HG03565 (cell line): ENCODE measurements around the gene GALNT14.

ENCODE experiments used
- ATAC-seq: cut with Tn5 transposase; IDR thresholded peaks from one replicate; pipeline ENCODE4 v1.9.1; 2021; ENCODE audit warnings: mild to moderate bottlenecking, moderate library complexity; ENCODE audit not compliant: unreplicated experiment

The GALNT14 gene

DNA sequence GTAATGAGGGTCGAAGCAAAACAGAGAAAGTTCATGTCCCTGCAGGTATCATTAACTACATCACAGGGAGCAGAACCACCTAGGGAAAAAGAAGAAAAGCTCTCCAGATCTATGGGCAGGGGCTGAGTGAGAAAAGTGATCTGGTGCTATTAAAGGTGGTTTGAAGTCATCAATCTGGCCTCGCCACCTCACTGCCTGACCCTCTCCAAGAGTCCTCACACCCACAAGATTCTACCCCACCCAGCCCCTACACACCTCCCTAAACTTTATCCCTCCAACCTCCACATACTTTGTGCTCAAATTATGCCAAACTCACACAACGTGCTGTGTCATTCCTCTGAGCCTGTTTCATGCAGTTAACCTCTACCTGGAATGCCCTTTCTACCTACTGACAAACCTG is 2.2 kb downstream of the GALNT14 start:
- no peak for ATAC-seq

DNA sequence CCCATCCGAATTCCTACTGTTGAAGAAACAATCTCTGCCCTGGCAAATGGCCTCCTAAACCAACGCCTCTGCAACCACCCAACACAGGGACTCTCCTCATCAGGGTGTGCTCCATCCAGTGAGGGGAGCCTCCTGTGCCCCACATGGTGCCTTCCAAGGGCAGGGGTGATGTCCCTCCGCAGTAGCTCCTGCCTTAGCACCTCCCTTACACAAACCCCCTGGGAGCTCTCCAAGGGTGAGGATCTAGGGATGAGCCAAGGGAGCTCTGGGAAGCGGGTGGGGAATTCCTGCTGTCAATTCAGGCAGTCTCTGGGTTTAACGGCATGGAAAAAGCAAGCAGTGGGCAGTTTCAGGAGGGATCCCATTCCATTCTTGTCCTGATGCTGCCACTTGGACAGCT is 3.8 kb downstream of the GALNT14 start:
- no peak for ATAC-seq

DNA sequence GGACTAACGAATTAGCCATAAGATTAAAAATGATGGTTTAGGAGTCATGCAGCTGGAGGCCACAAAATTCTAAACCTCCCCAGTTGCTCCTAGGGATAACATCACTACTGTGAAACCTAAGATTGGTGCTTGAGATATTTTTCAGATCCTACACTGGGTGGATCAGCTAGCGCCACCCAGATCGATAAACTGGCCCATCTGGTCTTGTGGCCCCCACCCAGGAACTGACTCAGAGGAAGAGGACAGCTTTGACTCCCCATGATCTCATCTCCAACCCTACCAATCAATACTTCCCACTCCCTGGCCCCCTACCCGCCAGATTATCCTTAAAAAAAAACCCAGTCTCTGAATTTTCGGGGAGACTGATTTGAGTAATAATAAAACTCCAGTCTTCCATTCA is 5.5 kb downstream of the GALNT14 start:
- no peak for ATAC-seq

DNA sequence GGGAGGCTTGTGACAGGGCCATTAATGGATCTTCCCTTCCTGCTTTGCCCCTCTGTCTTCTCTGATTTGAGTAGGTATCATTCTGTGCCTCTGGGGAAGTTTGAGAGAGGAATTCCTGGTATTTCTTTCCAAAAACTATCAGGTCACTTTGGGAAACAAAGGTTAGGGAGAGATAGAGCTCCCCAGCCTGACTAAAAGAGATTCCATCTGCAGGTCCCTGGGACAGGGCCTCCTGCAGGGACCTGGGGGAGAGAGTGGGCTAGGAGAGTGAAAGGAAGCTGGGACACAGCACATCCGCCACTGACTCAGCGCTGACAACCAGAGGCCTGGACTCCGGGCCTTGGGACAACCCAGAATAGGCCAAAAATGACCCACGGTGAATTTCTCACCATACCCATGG is 6.4 kb downstream of the GALNT14 start:
- ATAC-seq: no peak

DNA sequence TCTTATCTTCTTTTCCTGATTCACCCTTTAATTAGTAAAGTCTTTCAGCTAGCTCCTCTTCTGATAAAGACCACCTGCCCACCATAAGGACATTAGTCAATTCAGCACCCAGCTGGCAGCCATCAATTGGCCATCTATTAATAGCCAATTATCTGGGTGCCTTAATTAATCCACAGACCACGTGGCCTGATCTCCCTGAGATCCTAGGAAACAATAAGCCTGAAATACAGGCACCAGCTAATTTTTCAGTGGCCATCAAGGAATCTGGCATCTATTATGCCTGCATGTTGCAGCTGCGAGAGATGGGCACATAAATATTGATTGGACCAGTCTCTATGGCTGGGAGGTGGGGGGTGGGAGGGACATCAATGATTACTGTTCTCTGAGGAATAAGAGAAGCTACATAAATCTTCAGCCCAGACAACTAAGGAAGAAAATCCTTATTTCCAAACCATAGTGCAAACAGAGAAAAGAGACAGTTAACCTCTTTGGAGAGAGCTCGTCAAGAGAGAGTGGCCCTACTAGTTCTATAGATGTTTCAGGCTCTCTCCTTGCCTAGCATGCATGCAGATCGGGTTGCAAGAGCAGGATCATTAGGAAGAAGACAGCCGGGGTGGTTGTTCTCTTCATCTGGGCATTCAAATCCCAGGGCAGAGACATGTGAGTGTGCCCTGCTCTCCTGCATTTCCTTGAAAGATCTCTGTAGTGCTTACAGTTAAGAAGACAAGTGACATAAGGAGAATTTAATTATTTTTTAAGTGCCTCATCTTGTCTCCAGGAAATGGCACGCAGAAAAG is 8.7 kb downstream of the GALNT14 start:
- no peak for ATAC-seq

DNA sequence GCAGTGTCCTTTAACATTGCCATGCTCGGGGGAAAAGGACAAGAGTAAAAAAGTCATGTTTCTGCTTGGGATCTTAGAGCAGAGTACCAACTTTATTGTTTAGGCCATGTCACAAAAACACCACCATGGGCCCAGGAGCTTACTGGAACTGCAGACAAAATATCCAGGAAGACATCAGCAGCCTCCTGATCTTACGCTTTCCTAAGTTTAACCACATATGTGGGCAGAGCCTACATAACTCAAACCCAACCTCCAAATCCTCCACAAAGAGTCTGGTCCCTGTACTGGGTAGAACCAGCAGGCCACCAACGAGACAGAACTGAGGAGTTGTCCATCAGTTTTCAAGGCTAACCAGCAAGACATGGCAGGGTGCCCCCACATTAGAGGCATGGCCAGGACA is 10.3 kb downstream of the GALNT14 start:
- ATAC-seq: no peak

DNA sequence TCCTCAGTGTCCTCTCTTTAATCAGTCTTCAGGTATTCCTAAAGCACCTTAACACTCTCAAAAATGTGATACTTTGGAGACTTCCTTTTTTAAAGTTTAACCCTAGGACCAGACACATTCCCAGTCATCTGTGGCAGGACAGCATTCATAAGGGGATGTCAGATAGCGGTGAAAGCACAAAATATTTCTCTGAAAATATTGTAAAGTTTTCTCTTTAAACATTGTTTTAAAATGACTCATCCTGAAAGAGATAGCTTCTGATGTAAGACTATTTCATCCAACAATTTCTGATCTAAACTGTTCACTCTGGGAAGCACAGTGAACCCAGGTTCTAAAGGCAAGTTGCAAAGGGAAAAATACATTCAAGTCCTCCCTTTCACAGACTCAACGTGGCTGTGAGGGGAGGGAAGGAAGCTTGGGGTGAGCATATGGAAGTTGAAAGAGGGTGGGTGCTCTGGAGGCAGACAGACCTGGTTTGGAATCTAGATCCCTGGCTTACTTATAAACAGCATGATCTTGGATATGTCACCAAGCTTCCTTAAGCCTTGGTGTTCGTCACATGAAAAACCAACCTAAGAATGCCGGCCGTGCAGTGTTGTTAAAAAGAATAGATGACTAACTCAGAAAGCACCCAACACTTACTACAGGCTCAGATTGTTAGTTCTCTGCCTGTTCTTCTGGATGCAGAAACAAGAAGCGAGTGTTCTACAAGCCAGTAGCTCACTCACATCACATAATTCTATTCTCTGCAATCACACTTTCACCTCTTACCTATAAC is 12.1 kb downstream of the GALNT14 start:
- no peak for ATAC-seq

DNA sequence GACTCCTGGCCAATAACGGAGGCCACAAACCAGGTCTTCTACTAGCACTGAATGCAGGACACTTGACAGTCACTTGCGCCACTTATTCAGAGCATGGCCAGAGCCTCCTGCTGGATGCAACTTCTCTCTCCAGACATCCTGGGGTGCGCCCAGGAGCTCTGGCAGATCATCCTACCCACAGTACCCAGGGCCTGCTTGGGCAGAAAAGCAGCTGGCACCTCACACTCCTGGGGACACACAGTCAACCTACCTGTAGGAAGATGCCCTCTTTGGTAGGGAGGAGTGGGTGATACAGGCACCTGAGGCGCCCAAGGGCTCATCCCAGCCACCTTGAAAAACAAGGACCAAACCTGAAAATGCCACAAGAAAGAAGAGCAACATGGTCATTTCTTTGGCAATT is 13.3 kb downstream of the GALNT14 start:
- no peak for ATAC-seq

DNA sequence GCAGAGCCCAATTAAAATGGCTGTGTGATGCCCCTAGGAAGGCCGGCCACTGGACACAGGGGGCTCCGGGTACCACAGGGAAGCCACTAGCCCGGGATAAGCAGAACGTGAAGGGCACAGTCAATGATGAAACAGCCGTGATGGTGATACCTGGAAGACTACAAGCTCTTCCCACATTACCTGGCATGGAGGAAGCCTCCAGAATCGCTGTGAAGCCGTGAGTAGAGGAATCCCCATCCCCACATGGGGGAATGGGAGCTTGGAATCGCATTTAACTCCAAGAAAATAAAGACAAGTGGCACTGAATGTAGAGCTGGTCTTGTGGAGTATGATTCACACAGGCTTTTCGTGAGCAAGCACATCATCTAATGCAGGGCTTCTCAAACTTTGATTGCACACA is 16.1 kb downstream of the GALNT14 start:
- no peak for ATAC-seq

DNA sequence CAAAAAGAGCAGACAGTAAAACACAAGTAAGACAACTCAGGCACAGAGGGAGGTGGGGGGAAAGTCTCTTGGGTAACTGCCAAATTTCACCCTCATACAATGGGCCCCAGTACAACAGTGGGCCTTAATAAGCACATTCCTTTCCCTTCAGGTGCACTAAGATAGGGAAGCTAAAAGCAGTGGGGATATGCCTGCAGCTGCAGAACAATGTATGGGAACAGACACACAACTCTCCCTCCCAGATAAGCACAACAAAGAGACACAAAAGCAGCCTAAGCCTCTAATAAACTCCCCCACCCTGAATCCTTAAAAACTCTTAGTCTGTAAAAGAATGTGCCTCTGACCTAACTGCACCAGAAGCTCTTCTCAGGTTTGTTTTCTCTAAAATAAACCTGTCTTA is 24.5 kb downstream of the GALNT14 start:
- ATAC-seq: no peak

DNA sequence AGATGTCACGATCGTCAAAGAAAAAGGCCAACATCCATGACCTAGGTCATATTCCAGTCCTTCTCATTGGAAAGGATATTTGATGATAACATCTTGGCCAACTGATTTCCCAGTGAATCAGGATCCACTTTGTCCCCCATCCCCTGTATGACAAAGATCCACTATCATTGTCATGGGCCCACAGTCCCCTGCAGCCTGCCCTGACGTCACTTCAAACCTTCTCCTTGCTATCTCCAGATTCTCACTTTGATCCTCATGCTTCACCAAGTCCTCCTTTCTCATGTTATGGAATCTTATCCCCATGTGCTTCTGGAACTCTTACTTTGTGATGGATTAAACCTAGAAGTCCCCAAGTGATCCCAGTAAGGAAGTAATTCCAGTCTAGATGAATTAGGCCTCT is 25.7 kb downstream of the GALNT14 start:
- no peak for ATAC-seq

DNA sequence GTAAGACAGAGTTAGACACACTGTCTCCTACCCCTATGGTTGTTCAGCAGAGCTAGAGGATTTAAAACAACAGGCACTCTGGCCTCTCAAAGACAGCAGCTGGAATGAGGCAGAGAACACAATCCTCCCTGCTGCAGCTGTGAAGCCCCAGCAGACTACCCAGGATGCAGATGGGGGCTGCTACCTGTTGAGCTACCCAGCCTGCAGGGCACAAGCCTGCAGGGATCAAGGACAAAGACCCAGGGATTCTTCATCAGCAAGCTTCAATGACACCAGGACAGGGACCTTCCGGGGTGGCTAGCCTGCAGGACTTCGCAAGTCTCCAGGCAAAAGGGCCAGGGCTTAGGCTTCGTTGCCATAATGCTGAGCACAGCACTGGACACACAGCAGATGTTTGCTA is 27.2 kb downstream of the GALNT14 start:
- ATAC-seq: no peak

DNA sequence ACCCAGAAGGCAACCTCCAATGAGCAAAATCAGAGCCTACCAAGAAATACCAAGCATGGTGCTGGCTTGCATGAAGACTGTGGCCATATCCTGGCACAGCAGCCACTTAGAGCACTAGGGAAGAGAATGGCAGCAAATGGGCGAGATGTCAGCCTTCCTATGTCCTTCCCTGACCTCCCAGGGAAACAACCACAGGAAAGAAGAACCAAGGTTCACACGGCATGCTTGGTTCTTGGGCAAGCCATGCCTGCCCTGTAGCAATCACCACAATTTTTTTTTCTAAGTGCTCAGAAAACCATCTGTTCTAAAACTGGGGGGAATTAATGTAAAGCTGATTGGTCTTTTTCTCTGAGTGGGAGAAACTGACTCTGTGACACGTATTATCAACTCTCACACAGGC is 27.8 kb downstream of the GALNT14 start:
- no peak for ATAC-seq

DNA sequence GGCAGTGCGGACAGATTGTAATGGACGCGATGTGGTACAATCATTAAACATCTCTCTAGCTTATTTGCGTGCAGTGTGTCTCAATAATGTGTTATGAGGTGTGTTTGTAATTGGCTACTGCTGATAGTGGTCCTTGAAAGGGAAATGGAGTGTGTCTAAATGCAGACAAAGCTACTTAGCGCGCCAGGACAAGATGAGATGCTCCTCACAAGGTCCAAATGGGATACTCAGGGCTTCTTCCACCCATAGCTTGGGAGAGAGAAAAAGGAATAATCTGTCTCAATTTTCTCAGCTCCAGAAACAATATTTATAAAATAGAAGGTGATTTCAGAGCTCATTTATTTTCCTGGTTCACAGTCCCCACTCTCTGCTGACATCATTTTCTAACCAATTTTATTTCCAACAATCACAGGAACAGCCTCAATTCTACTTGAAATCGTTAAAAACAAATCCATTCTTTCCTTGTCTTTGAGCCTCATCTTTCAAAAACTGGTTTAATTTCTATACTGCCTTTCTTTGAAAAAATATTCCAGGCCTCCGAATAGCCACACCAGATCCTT is 28.5 kb downstream of the GALNT14 start:
- ATAC-seq: no peak

DNA sequence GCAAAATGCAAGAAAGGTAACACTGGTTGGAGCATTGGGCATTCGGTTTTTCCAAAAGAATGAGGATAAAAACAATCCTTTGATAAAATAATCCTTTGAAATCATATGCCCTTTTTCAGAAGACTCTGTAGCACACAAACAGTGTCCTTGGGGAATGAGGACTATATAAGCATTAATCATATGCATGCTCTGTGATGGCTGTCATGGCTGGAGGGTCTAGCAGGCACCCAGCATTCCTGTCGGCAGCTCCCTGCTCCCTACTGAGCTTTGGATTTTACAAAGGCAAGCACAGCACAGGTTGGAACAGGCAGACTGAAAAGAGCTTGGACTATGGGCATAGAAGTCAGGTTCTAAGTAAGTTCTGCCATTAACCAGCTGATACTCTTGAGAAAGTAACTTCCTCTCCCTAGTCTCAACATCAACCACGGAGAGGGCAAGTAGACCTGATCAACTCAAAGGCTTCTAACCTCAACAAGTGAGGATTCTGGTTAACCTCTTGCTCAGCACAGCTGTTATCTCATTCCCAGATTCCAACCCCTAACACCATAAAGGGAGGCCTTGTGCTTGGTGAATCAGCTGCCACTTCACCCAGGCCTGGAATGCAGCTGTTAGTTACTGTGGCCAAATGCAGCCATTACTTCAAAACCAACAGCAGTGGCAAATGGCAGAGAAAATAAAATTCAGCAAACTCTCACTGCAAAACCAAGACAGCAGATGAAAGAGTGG is 29.5 kb downstream of the GALNT14 start:
- no peak for ATAC-seq

DNA sequence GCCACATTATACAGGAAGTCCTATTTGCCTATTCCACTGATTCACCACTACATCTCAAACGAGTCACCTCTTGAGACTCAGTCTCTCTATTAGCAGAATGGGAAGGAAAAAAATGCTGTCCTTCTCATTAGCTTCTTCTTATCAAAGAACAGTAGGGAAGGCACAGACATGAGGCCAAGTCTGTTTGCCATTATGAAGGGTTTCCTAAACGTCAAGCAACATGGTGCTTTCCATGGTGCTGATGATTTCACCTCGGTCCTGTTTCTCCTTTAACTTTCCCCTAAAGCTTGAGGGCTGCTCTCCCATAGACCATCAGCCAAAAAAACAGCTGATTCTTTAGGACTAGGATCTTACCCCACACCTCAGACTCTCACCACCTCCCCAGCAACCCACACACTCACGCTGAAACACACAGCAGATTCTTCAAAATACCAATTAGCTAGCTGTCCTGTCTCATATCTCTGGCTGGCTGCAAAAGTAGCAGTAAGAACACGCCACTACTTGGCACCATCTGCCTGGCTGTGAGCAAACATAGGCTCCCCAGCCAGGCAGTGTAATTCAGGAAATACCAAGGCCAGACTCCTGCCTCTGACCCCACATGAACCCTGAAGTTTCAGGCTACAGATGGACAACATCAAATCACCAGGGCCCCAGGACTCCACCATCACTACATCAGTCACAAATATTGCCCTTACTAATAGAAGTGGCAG is 30.5 kb downstream of the GALNT14 start:
- no peak for ATAC-seq

DNA sequence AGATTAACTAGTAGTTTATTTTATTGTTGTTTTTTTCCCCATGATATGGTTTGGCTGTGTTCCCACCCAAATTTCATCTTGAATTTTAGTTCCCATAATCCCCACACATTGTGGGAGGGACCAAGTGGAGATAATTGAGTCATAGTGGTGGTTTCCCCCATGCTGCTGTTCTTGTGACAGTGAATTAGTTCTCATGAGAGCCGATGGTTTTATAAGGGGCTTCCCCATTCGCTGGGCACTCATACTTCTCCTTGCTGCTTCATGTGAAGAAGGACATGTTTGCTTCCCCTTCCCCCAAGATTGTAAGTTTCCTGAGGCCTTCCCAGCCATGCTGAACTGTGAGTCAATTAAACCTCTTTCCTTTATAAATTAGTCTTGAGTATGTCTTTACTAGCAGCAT is 36.5 kb downstream of the GALNT14 start:
- ATAC-seq: no peak

DNA sequence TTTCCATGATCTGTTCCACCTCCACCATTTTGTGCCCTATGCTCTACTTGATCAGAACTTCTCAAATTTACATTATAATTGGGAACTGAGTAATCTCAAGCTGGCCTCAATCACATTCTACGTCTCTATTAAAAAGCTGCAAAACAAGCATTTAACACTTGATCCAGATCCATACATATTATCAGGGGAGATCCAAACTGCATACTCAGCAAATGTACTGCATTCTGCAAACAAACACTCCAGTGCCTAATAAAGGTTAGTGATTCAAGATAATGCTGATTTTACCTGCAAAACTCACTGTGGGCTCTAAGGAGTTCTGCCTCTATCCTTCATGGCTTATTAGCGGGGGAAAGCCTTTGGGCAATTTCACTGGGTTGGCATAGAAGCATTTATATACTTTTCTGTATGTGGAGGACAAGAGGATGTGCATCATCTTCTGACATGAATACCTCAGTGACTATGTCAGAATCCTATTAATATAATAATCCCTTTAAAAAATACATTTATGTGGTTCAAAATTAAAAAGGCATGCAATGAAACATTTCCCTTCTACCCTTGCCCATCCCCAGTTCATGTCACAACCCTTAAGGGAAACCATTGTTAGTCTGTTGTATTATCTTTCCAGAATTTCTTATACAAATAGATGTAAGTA is 40.2 kb downstream of the GALNT14 start:
- ATAC-seq: no peak

DNA sequence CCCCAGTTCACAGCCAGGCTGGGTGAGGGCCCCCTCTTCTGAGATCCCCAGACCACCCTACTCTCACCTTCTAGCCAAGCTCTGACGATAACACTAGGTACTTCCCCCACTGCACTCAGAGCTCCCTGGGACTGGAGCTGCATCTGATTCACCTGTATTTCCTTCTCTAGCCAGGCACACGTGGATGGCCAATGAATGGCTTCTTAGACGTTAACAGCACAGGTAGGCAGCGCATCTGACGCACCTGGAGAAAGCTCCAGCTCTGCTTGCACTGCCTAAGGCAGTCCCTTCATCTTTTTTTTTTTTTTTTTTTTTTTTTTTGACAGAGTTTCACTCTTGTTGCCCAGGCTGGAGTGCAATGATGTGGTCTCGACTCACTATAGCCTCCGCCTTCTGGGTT is 48.1 kb downstream of the GALNT14 start:
- no peak for ATAC-seq

DNA sequence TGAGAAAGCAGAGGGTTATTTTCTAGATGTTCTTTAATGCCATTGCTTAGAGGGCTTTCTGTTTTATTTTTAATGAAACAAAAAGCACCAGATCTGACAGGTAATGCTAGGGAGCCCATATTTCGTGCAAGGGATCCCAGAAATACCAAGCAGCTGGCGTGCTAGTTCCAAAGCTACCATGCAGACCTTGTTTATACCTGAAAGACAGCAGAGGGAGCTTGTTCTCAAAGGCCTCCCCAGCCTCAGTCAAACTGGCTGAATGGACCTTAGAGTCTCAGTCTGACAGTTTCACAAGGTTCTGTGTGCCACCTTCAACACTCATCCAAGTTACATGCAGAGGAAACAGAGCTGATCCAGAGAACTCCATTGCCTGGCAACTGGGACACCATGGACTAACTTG is 48.6 kb downstream of the GALNT14 start:
- no peak for ATAC-seq
